ENCODE data around the gene ADPRHL1.

DNA sequence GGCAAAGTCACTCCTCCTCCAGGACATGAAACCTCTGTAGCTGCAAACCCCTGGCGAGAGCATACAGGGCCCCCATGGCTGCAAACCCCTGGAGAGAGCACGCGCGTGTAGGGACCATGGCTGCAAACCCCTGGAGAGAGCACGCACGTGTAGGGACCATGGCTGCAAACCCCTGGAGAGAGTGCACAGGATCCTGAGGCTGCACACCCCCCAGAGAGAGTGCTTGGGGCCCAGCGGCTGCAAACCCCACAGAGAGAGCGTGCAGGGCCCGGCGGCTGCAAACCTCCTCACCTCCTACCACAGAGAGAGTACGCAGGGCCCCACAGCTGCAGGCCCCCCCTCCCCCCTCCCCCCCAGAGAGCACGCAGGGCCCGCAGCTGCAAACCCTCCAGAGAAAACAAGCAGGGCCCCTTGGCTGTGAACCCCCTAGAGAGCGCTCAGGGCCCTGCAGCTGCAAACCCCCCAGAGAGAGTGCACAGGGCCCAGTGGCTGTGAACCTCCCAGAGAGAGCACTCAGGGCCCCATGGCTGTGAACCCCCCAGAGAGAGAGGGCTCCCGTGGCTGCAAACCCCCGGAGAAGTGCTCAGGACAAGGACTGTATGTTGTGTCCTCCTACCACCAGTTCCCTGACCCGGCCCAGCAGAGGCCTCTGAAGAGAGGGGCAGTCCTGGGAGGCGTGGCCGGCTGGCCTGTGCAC lies 7.3 kb downstream of the ADPRHL1 start:
- TF ChIP-seq, protein P1, sequence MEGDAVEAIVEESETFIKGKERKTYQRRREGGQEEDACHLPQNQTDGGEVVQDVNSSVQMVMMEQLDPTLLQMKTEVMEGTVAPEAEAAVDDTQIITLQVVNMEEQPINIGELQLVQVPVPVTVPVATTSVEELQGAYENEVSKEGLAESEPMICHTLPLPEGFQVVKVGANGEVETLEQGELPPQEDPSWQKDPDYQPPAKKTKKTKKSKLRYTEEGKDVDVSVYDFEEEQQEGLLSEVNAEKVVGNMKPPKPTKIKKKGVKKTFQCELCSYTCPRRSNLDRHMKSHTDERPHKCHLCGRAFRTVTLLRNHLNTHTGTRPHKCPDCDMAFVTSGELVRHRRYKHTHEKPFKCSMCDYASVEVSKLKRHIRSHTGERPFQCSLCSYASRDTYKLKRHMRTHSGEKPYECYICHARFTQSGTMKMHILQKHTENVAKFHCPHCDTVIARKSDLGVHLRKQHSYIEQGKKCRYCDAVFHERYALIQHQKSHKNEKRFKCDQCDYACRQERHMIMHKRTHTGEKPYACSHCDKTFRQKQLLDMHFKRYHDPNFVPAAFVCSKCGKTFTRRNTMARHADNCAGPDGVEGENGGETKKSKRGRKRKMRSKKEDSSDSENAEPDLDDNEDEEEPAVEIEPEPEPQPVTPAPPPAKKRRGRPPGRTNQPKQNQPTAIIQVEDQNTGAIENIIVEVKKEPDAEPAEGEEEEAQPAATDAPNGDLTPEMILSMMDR (IDR thresholded peaks at IDR 0.05; ENCODE audit: low read depth, low read length, poor library complexity, severe bottlenecking) = no peak
- no peak for TF ChIP-seq EZH2phosphoT487 (IDR thresholded peaks at IDR 0.05; ENCODE audit: borderline replicate concordance, low read length)
